HepG2 (cell line): ENCODE measurements around the gene TRAF4. TPM values are rescaled to one million over a fixed set of nuclear protein-coding genes. Genes with fewer than 3 reads are reported as not detected.
A peak's percentile ranks its signal among the peaks of the same experiment; 100 is the strongest.

Source experiments
- PHF8 ChIP-seq: sonication (generic); formaldehyde crosslinking; IDR thresholded peaks from 2 replicates; pipeline ENCODE4 v1.5.0; 2020; ENCODE audit warnings: missing genetic modification reagents
- RBFOX2 ChIP-seq: fragments of 200-400 bp; formaldehyde crosslinking; IDR thresholded peaks from 2 replicates; pipeline ENCODE4 v1.6.1; 2017; ENCODE audit warnings: low read depth, mild to moderate bottlenecking, low read length
- SIN3B ChIP-seq: fragments of 150-350 bp; IDR thresholded peaks from 2 replicates; pipeline ENCODE4 v1.6.1; 2014; ENCODE audit warnings: low read length
- ZBTB40 ChIP-seq, 2 experiments: fragments of 450-650 bp in 1 of 2; sonication (generic) in 1 of 2; formaldehyde crosslinking in 1 of 2; IDR thresholded peaks; 2 replicates each; pipeline versions ENCODE4 v1.6.1 to v1.8.0; 2016 to 2022; ENCODE audit warnings: antibody characterized with exemption in 1 of 2, mild to moderate bottlenecking in 1 of 2, missing genetic modification reagents in 1 of 2
- ZFP62 ChIP-seq: sonication (generic); formaldehyde crosslinking; IDR thresholded peaks from 2 replicates; pipeline ENCODE4 v1.4.0; 2020; ENCODE audit warnings: missing genetic modification reagents
- ZNF224 ChIP-seq: sonication (generic); formaldehyde crosslinking; IDR thresholded peaks from 2 replicates; pipeline ENCODE4 v1.5.0; 2020; ENCODE audit warnings: mild to moderate bottlenecking, missing genetic modification reagents
- ZNF329 ChIP-seq: sonication (generic); formaldehyde crosslinking; IDR thresholded peaks from 2 replicates; pipeline ENCODE4 v1.9.0; 2021; ENCODE audit warnings: low read depth, mild to moderate bottlenecking, missing genetic modification reagents
- ZNF605 ChIP-seq: sonication (generic); formaldehyde crosslinking; IDR thresholded peaks from 2 replicates; pipeline ENCODE4 v1.8.0; 2022; ENCODE audit warnings: mild to moderate bottlenecking, missing genetic modification reagents
- polyA plus RNA-seq, 8 experiments: library from polyadenylated mRNA; depleted of rRNA in 3 of 8; stranded (reverse) in 7 of 8; unstranded in 1 of 8; fragments of >200 nt; fragmentation: Illumina TruSeq in 4 of 8; extraction: Trizol in 4 of 8; gene quantifications; 2 replicates each; pipeline versions ENCODE4 v1.2.1 to v1.2.3, GENCODE V29; 2011 to 2016; ENCODE audit warnings: low read depth in 4 of 8, missing spikeins in 1 of 8, mixed read lengths in 1 of 8; ENCODE audit not compliant: insufficient read depth in 1 of 8
- total RNA-seq, 5 experiments: library from RNA; depleted of rRNA; stranded (reverse); fragments of >200 nt; fragmentation: Illumina TruSeq; extraction: Trizol; gene quantifications; 2 replicates each; pipeline ENCODE4 v1.2.3, GENCODE V29; 2016; ENCODE audit warnings: low read depth in 1 of 5
- TF ChIP-seq, protein P1 (sequence below): sonication (generic); formaldehyde crosslinking; IDR thresholded peaks from 2 replicates; pipeline ENCODE4 v1.8.1; 2023; ENCODE audit warnings: mild to moderate bottlenecking, moderate library complexity, missing genetic modification reagents
- TF ChIP-seq, protein P2 (sequence below): IDR thresholded peaks from 2 replicates; pipeline ENCODE4 v1.6.1; 2016; ENCODE audit warnings: low read depth
- TF ChIP-seq, protein P3 (sequence below): sonication (generic); formaldehyde crosslinking; conservative IDR thresholded peaks from 2 replicates; pipeline ENCODE4 v1.8.0; 2022; ENCODE audit warnings: mild to moderate bottlenecking, moderate library complexity, missing genetic modification reagents
- TF ChIP-seq, protein P4 (sequence below): sonication (generic); formaldehyde crosslinking; conservative IDR thresholded peaks from 2 replicates; pipeline ENCODE4 v1.8.0; 2022; ENCODE audit warnings: missing genetic modification reagents

Gene TRAF4
- total and polyA plus RNA-seq, 2 of the 13 experiments (the other 11 are each of a cell fraction or from before 2014, with no cell fraction given), result 86.0 to 89.9 TPM

DNA sequence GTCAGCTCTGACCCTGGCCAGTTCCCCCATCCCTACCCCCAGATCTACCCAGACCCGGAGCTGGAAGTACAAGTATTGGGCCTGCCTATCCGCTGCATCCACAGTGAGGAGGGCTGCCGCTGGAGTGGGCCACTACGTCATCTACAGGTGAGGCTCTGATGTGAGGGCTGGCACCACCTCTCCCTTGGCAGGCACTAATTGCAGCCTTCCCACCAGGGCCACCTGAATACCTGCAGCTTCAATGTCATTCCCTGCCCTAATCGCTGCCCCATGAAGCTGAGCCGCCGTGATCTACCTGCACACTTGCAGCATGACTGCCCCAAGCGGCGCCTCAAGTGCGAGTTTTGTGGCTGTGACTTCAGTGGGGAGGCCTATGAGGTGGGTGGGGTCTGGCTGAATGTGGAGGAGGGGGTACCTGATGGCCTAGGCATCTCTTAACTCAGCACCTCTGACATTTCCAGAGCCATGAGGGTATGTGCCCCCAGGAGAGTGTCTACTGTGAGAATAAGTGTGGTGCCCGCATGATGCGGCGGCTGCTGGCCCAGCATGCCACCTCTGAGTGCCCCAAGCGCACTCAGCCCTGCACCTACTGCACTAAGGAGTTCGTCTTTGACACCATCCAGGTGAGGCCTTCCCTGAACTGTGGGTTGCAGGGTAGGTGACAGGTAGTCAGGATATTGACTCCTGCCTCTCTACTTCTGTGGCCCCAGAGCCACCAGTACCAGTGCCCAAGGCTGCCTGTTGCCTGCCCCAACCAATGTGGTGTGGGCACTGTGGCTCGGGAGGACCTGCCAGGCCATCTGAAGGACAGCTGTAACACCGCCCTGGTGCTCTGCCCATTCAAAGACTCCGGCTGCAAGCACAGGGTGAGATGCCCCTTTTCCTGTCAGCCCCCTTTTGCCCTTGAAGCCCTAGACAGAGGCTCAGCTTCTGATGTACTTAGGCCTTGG lies 4.3 kb downstream of the TRAF4 start (continued):
- TF ChIP-seq, protein P1, sequence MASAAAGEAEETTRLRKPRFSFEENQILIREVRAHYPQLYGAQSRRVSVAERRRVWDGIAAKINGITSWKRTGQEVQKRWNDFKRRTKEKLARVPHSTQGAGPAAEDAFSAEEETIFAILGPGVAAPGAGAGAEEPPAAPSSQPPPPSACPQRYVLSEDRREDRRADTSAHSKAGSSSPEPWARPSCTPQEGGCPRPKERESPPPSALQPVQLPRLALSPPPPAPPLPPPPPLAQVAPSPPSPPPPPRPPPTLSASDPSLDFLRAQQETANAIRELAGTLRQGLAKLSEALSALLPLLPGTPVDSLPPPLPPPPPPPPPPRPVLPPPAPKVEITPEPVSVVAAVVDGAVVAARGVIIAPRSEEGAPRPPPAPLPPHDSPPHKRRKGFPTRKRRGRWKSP (CRISPR knock-in tag), result no peak
- TF ChIP-seq, protein P2, sequence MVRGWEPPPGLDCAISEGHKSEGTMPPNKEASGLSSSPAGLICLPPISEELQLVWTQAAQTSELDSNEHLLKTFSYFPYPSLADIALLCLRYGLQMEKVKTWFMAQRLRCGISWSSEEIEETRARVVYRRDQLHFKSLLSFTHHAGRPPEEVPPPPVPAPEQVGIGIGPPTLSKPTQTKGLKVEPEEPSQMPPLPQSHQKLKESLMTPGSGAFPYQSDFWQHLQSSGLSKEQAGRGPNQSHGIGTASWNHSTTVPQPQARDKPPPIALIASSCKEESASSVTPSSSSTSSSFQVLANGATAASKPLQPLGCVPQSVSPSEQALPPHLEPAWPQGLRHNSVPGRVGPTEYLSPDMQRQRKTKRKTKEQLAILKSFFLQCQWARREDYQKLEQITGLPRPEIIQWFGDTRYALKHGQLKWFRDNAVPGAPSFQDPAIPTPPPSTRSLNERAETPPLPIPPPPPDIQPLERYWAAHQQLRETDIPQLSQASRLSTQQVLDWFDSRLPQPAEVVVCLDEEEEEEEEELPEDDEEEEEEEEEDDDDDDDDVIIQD, result no peak
- TF ChIP-seq, protein P3, sequence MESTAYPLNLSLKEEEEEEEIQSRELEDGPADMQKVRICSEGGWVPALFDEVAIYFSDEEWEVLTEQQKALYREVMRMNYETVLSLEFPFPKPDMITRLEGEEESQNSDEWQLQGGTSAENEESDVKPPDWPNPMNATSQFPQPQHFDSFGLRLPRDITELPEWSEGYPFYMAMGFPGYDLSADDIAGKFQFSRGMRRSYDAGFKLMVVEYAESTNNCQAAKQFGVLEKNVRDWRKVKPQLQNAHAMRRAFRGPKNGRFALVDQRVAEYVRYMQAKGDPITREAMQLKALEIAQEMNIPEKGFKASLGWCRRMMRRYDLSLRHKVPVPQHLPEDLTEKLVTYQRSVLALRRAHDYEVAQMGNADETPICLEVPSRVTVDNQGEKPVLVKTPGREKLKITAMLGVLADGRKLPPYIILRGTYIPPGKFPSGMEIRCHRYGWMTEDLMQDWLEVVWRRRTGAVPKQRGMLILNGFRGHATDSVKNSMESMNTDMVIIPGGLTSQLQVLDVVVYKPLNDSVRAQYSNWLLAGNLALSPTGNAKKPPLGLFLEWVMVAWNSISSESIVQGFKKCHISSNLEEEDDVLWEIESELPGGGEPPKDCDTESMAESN (CRISPR knock-in tag), result no peak
- TF ChIP-seq ZNF605 (CRISPR knock-in tag) (no peak), RBFOX2 (peak; percentile 20), PHF8 (no peak), ZBTB40 (IDR thresholded peaks at IDR 0.05) (no peak), ZBTB40 (CRISPR knock-in tag; IDR thresholded peaks at IDR 0.05) (no peak), SIN3B (no peak), ZNF224 (CRISPR knock-in tag) (no peak), ZNF329 (no peak), ZFP62 (CRISPR knock-in tag) (no peak)
- TF ChIP-seq, protein P4, sequence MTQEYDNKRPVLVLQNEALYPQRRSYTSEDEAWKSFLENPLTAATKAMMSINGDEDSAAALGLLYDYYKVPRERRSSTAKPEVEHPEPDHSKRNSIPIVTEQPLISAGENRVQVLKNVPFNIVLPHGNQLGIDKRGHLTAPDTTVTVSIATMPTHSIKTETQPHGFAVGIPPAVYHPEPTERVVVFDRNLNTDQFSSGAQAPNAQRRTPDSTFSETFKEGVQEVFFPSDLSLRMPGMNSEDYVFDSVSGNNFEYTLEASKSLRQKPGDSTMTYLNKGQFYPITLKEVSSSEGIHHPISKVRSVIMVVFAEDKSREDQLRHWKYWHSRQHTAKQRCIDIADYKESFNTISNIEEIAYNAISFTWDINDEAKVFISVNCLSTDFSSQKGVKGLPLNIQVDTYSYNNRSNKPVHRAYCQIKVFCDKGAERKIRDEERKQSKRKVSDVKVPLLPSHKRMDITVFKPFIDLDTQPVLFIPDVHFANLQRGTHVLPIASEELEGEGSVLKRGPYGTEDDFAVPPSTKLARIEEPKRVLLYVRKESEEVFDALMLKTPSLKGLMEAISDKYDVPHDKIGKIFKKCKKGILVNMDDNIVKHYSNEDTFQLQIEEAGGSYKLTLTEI, result no peak
